ENCODE measurements around the gene GNE. TPM values are rescaled to one million over a fixed set of nuclear protein-coding genes. Genes with fewer than 3 reads are reported as not detected.

GNE gene
- polyA plus RNA-seq, 1 experiment: 14.7 TPM

- ChIA-PET CTCF (interaction anchor here (0.7 to 1.9 kb wide), 2 partner anchors 18 to 20 kb away, joined by 3 to 4 read pairs; partner anchors contain the start of gene CLTA), POLR2A (no interaction called here)
- Histone ChIP-seq H3K4me3 (ENCODE audit: low read depth, low read length) (no peak overlapping the region), H3K27me3 (ENCODE audit: control insufficient read depth, insufficient read depth, low read length) (no peaks in the 10 kb centered on the region), H3K36me3 (ENCODE audit: control insufficient read depth, insufficient read depth, low read length) (peaks cover 24% of the 10 kb centered on the region)
- TF ChIP-seq CTCF (IDR thresholded peaks at IDR 0.05; ENCODE audit: insufficient read depth, low read depth, low read length): no peak
- no peak for DNase-seq (ENCODE audit: low read depth)
These were observed 47.5 kb downstream of the GNE start for GRCh38 chr9:36210722-36211121.

- no peak for DNase-seq (ENCODE audit: low read depth)
- H3K36me3 ChIP-seq (ENCODE audit: control insufficient read depth, insufficient read depth, low read length): peaks cover 36% of the 10 kb centered on the region
- no peaks in the 10 kb centered on the region for H3K27me3 ChIP-seq (ENCODE audit: control insufficient read depth, insufficient read depth, low read length)
- no peak overlapping the region for H3K4me3 ChIP-seq (ENCODE audit: low read depth, low read length)
- TF ChIP-seq CTCF (IDR thresholded peaks at IDR 0.05; ENCODE audit: insufficient read depth, low read depth, low read length): no peak
- ChIA-PET POLR2A (no interaction called here), CTCF (no interaction called here)
These were observed 49.6 kb downstream of the GNE start for GRCh38 chr9:36208521-36209253.

- no peak for DNase-seq (ENCODE audit: low read depth)
These were observed 50.7 kb downstream of the GNE start for GRCh38 chr9:36207546-36208012.

GRCh38 chr9:36207016-36207415 lies 51.2 kb downstream of the GNE start:
- ChIA-PET CTCF (interaction anchor here (0.9 to 3.4 kb wide), 4 partner anchors 16 to 122 kb away, joined by 3 to 27 read pairs (median 6); partner anchors contain the start of gene CLTA), POLR2A (no interaction called here)
- DNase-seq (ENCODE audit: low read depth): no peak
- Histone ChIP-seq H3K27me3 (ENCODE audit: control insufficient read depth, insufficient read depth, low read length) (no peaks in the 10 kb centered on the region), H3K36me3 (ENCODE audit: control insufficient read depth, insufficient read depth, low read length) (peaks cover 37% of the 10 kb centered on the region), H3K4me3 (ENCODE audit: low read depth, low read length) (no peak overlapping the region)
- TF ChIP-seq CTCF (IDR thresholded peaks at IDR 0.05; ENCODE audit: insufficient read depth, low read depth, low read length): no peak

More at GRCh38 chr9:36207546-36208012, 50.7 kb downstream of the GNE start:
- ChIA-PET POLR2A (no interaction called here), CTCF (interaction anchor here (1.4 to 3.4 kb wide), 3 partner anchors 17 to 121 kb away, joined by 3 to 27 read pairs (median 8); partner anchors contain the start of gene CLTA)
- Histone ChIP-seq H3K4me3 (ENCODE audit: low read depth, low read length) (no peak overlapping the region), H3K27me3 (ENCODE audit: control insufficient read depth, insufficient read depth, low read length) (no peaks in the 10 kb centered on the region), H3K36me3 (ENCODE audit: control insufficient read depth, insufficient read depth, low read length) (peaks cover 39% of the 10 kb centered on the region)
- no peak for TF ChIP-seq CTCF (IDR thresholded peaks at IDR 0.05; ENCODE audit: insufficient read depth, low read depth, low read length)

GRCh38 chr9:36204906-36205547 lies 53.2 kb downstream of the GNE start:
- no peaks in the 10 kb centered on the region for H3K27me3 ChIP-seq (ENCODE audit: control insufficient read depth, insufficient read depth, low read length)
- no peak for DNase-seq (ENCODE audit: low read depth)
- CTCF ChIA-PET: interaction anchor here (0.9 to 3.4 kb wide), 3 partner anchors 14 to 124 kb away, joined by 4 to 27 read pairs (median 8); partner anchors contain the start of gene CLTA
- no peak overlapping the region for H3K4me3 ChIP-seq (ENCODE audit: low read depth, low read length)
- TF ChIP-seq CTCF (IDR thresholded peaks at IDR 0.05; ENCODE audit: insufficient read depth, low read depth, low read length): peak; percentile 24; the same call in 1 of the 2 replicates
- peaks cover 33% of the 10 kb centered on the region for H3K36me3 ChIP-seq (ENCODE audit: control insufficient read depth, insufficient read depth, low read length)
- POLR2A ChIA-PET: no interaction called here

Measured in BJ (cell line).